Left ventricle myocardium inferior (tissue), 1 donor: ENCODE measurements around the gene ID4. TPM values are rescaled to one million over a fixed set of nuclear protein-coding genes. Genes with fewer than 3 reads are reported as not detected.

Experiments
- DNase-seq: peaks from one replicate; pipeline ENCODE4 v3.0.0-alpha.2; 2020
- H3K27ac ChIP-seq: fragments of 200-600 bp; replicated peaks from 2 replicates; pipeline ENCODE4 v1.8.0; 2021
- H3K27me3 ChIP-seq: fragments of 200-600 bp; 2 replicates; pipeline ENCODE4 v1.8.0; 2021; ENCODE audit warnings: low read depth
- H3K36me3 ChIP-seq: fragments of 200-600 bp; 2 replicates; pipeline ENCODE4 v1.8.0; 2021
- H3K4me1 ChIP-seq: fragments of 200-600 bp; 2 replicates; pipeline ENCODE4 v1.8.0; 2021
- H3K4me3 ChIP-seq: fragments of 200-600 bp; 2 replicates; pipeline ENCODE4 v1.8.0; 2021; ENCODE audit warnings: mild to moderate bottlenecking, moderate library complexity
- H3K9me3 ChIP-seq: fragments of 200-600 bp; replicated peaks from 2 replicates; pipeline ENCODE4 v1.8.0; 2021
- intact Hi-C: fragments of 100-400 bp; cut with micrococcal nuclease; formaldehyde crosslinking; loops from one replicate; pipeline ENCODE4 v1.11.0; 2022
- total RNA-seq: library from RNA; stranded (reverse); fragmentation: NEBNext Ultra II Directional; extraction: Animal tissue kit (Norgen Biotek cat#: 25700); gene quantifications from one replicate; pipeline ENCODE4 v1.2.1, GENCODE V29; 2021
- TF ChIP-seq, protein P1 (sequence below): fragments of 200-600 bp; IDR thresholded peaks from 2 replicates; pipeline ENCODE4 v1.8.0; 2021; ENCODE audit warnings: antibody characterized with exemption, mild to moderate bottlenecking, borderline replicate concordance
- donor health status: DM: no; HTN: yes; CAD: no; lungs with severe emphysema.

ID4 gene
- total RNA-seq, 1 donor from 2014 or later = 3.0 TPM

DNA sequence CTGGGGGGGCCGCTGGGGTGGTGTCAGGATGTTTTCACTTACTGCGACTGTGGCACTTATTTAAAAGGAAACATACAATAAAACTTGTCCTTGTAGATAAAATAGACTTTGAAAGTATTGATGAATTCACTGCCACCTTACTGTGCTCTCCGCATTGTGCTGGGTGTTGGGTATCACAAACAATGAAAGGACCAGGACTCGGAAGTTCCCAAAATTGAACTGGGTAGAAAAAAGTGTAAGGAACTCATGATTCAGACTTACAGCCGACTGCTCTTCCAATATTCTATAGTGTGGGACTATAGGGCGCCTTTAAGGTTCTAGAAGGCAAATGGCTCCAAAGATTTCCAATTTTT, 32.1 kb upstream of the ID4 start:
- H3K4me1 ChIP-seq = peaks cover 19% of the 10 kb centered on the region
- H3K27me3 ChIP-seq = no peaks in the 10 kb centered on the region
- H3K36me3 ChIP-seq = no peaks in the 10 kb centered on the region
- peak overlapping the region; percentile 93 for H3K27ac ChIP-seq
- intact Hi-C loops = no loop called here
- TF ChIP-seq, protein P1, sequence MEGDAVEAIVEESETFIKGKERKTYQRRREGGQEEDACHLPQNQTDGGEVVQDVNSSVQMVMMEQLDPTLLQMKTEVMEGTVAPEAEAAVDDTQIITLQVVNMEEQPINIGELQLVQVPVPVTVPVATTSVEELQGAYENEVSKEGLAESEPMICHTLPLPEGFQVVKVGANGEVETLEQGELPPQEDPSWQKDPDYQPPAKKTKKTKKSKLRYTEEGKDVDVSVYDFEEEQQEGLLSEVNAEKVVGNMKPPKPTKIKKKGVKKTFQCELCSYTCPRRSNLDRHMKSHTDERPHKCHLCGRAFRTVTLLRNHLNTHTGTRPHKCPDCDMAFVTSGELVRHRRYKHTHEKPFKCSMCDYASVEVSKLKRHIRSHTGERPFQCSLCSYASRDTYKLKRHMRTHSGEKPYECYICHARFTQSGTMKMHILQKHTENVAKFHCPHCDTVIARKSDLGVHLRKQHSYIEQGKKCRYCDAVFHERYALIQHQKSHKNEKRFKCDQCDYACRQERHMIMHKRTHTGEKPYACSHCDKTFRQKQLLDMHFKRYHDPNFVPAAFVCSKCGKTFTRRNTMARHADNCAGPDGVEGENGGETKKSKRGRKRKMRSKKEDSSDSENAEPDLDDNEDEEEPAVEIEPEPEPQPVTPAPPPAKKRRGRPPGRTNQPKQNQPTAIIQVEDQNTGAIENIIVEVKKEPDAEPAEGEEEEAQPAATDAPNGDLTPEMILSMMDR = no peak
- no peak for DNase-seq
- no peaks in the 10 kb centered on the region for H3K9me3 ChIP-seq
- peak overlapping the region; percentile 71 for H3K4me3 ChIP-seq

DNA sequence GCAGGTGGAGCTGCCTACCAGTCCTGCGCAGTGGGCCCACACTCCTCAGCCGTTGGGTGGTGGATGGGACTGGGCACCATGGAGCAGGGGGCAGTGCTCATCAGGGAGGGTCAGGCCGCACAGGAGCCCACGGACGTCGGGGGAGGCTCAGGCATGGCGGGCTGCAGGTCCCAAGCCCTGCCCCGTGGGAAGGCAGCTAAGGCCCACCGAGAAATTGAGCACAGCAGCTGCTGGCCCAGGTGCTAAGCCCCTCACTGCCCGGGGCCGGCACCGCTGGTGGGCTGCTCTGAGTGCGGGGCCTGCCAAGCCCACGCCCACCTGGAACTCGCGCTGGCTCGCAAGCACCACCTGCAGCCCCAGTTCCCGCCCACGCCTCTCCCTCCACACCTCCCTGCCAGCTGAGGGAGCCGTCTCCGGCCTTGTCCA, 30.2 kb upstream of the ID4 start:
- Histone ChIP-seq H3K27ac (no peak overlapping the region), H3K27me3 (no peaks in the 10 kb centered on the region), H3K4me1 (peaks cover 19% of the 10 kb centered on the region), H3K4me3 (no peak overlapping the region), H3K36me3 (no peaks in the 10 kb centered on the region), H3K9me3 (no peaks in the 10 kb centered on the region)
- TF ChIP-seq, protein P1 = no peak
- intact Hi-C loops = no loop called here
- no peak for DNase-seq

DNA sequence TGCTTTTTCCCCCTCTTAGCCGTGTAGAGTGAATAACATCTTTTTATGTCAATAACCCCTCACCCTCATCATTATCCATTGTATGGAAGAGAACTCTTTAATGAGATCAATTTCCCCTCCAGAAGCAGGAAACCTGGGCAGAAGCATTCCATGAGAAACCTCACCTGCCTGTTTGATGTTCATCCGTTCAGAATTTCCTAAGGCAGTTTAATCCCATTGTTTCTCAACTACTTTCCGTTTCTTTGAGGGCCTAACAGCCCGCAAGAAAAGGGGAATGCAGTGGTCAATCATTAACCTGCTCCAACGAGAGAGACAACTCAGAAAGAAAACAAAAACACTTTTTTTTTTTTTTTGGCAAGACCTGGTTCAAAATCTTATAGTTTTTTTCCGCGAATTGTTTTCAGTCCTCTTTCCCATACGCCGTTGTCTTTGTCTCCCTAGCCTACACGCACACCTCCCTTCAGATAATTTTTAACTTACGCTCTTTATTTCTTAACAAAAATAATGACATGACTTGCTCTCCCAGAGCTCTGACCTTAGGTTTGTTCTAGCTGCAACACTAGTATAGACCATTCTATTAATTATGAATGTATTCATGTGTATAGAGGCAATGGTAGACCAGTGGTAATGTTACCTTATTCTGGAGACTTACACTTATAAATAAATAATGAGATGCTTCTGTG, 25.6 kb upstream of the ID4 start:
- TF ChIP-seq, protein P1 = no peak
- no peak overlapping the region for H3K27ac ChIP-seq
- no peak for DNase-seq
- no peaks in the 10 kb centered on the region for H3K4me1 ChIP-seq
- H3K4me3 ChIP-seq = no peak overlapping the region
- intact Hi-C loops = no loop called here
- H3K9me3 ChIP-seq = peaks cover 4% of the 10 kb centered on the region
- peaks cover 6% of the 10 kb centered on the region for H3K27me3 ChIP-seq
- H3K36me3 ChIP-seq = no peaks in the 10 kb centered on the region

DNA sequence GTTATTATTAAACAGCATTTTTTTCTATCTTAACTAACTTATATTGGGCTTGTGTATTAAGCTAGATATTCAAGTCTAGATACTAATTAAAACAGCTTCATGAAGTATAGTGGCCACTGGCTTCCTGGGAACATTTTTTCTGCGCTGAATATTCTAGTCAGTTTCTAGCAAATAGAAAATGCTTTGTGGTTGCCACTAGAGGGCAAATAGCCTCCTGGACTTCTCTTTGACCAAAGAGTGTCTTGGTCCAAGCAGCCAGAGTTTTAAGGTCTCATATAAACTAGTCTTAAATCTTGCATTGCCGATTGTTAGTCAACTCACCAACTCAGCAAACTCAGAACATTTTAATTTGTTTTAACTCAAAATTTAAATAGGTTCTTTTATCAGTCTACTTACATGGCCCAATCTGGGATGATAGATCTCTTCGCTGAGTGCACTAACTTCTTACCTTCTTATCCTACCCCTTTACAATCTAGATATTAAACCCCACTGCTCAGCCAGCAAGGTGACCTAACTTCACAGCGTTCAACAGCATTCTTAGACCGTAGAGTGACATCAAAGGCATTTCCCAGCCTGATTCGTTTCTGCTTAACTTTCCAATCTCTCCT, 24.6 kb upstream of the ID4 start:
- no peaks in the 10 kb centered on the region for H3K36me3 ChIP-seq
- TF ChIP-seq, protein P1 = peak; percentile 70
- no peak for DNase-seq
- peaks cover 13% of the 10 kb centered on the region for H3K9me3 ChIP-seq
- intact Hi-C loops = no loop called here
- peaks cover 6% of the 10 kb centered on the region for H3K27me3 ChIP-seq
- no peaks in the 10 kb centered on the region for H3K4me1 ChIP-seq
- H3K4me3 ChIP-seq = no peak overlapping the region
- no peak overlapping the region for H3K27ac ChIP-seq

DNA sequence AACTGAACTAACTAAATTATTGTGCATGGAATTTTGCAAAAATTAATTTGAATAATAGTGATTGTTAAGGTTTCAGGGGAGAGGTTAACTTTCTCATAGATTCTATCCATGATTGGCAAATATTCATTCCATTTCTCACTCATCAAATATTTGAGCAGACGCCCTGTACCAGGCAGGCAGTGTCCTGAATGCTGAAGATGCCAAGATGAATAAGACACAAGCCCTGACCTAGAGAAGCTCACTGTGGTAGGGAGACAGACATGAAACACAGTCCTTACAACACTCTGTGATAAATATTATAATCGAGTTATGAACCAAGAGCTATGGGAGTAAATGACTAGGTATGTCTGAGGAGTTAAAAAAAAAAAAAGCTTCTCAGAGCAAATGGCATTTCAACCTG, 18.4 kb upstream of the ID4 start:
- Histone ChIP-seq H3K27me3 (peaks cover 23% of the 10 kb centered on the region), H3K9me3 (peaks cover 15% of the 10 kb centered on the region), H3K4me1 (no peaks in the 10 kb centered on the region), H3K36me3 (no peaks in the 10 kb centered on the region), H3K4me3 (no peak overlapping the region), H3K27ac (no peak overlapping the region)
- intact Hi-C loops = no loop called here
- TF ChIP-seq, protein P1 = no peak
- no peak for DNase-seq
